ENCODE measurements around the gene IRF2. TPM values are rescaled to one million over a fixed set of nuclear protein-coding genes. Genes with fewer than 3 reads are reported as not detected.
"Not testable (repeated sequence)": the region's sequence is repeated elsewhere in the genome, so short reads cannot be mapped to it uniquely, and the experiment has no call there.

Gene IRF2
- polyA plus RNA-seq, 1 donor (not counting 4 experiments of a cell fraction or from before 2014, with no cell fraction given), result 23.8 TPM

DNA sequence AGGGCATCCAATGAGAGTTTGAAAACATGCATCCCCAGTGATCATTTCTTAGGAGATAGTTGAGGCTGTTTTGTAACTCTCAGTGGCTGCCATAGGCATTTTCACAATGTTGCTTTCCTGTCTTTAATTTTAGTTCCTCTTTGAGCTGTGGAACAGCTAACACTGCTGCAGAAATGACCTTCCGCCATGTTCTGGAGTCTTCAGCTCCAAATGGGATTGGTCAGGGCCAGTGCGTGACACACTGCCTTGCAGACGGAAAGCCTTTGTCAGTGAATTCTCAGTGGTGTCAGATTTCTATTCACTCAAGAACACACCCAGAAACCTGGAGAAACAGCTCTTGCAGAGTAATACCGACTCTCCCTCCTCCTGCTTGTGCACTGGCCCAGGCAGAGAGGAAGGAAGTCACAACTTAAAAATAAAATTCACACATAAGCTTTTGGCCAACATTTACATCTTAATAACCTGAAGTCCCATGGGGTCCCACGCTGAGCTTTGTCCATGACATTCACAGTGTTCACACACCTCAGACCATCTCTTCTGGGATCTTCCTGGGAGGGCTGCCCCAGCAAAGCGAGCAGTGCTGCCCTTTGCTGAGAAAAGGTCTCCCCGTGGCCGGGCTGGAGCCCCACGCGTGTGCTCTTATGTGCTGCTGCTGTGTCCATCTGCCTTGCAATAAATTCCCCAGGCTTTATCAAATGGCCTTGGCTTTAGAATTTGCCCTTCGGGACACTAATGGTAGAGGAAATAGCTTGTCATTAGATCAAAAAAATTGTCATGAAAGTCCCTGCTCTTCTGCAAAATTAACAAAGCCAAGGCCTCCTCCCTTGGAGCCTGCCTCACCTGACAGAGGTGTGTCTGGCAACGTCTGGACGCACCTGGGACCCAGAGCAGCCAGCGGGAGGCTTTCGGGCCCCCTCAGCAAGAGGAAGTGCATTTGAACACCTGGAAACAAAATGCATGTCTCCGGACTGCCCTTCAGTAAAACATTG is 126.8 kb downstream of the IRF2 start:
- Histone ChIP-seq H3K9me1 (ENCODE audit: control insufficient read depth, extremely low read depth, insufficient read depth, low read length) (no peaks in the 10 kb centered on the region), H3K27ac (ENCODE audit: control insufficient read depth, insufficient read depth, low read length) (peak overlapping the region; percentile 84), H3K4me2 (ENCODE audit: control insufficient read depth, extremely low read depth, insufficient read depth, low read depth, low read length) (peak overlapping the region; percentile 85), H3K36me3 (ENCODE audit: control insufficient read depth in 2 of 2, extremely low read depth in 1 of 2, insufficient read depth in 2 of 2, low read length in 2 of 2) (no peaks in the 10 kb centered on the region), H3K4me1 (ENCODE audit: control insufficient read depth, extremely low read depth, insufficient read depth, low read length) (peaks cover 28% of the 10 kb centered on the region), H3K9ac (ENCODE audit: control insufficient read depth, extremely low read depth, insufficient read depth, low read length) (peak overlapping the region; percentile 70), H3K9me3 (ENCODE audit: control insufficient read depth, low read depth, low read length) (no peaks in the 10 kb centered on the region), H4K20me1 (ENCODE audit: control insufficient read depth, extremely low read depth, insufficient read depth, low read length) (no peaks in the 10 kb centered on the region), H2AFZ (ENCODE audit: control insufficient read depth, low read length) (peak overlapping the region; percentile 81), H3K4me3 (ENCODE audit: control insufficient read depth in 2 of 3, extremely low read depth in 1 of 3, insufficient read depth in 2 of 3, low read depth in 1 of 3, low read length in 3 of 3) (peak overlapping the region in 2 of 3 experiments; percentile 34 to 37), H3K79me2 (ENCODE audit: control insufficient read depth, insufficient read depth, low read length) (no peaks in the 10 kb centered on the region), H3K27me3 (ENCODE audit: control insufficient read depth, extremely low read depth, insufficient read depth, low read length) (no peaks in the 10 kb centered on the region)
- peak; percentile 72 for DNase-seq (ENCODE audit: low read depth, low spot score)
- peak; percentile 73 for FAIRE-seq
- dilution Hi-C loops (cut with MboI; ENCODE audit: extremely low pct_ligation_motif_present, low sequenced_read_pairs), result no loop called here
- no peak for TF ChIP-seq EZH2 (IDR thresholded peaks at IDR 0.05; ENCODE audit: low read length)
- TF ChIP-seq, protein P1, sequence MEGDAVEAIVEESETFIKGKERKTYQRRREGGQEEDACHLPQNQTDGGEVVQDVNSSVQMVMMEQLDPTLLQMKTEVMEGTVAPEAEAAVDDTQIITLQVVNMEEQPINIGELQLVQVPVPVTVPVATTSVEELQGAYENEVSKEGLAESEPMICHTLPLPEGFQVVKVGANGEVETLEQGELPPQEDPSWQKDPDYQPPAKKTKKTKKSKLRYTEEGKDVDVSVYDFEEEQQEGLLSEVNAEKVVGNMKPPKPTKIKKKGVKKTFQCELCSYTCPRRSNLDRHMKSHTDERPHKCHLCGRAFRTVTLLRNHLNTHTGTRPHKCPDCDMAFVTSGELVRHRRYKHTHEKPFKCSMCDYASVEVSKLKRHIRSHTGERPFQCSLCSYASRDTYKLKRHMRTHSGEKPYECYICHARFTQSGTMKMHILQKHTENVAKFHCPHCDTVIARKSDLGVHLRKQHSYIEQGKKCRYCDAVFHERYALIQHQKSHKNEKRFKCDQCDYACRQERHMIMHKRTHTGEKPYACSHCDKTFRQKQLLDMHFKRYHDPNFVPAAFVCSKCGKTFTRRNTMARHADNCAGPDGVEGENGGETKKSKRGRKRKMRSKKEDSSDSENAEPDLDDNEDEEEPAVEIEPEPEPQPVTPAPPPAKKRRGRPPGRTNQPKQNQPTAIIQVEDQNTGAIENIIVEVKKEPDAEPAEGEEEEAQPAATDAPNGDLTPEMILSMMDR (optimal IDR thresholded peaks at IDR 0.05 in 1 of 3, IDR thresholded peaks at IDR 0.05 in 1 of 3, conservative IDR thresholded peaks at IDR 0.05 in 1 of 3; ENCODE audit: extremely low read depth in 1 of 3, insufficient read depth in 2 of 3, low read length in 3 of 3), result no peak

DNA sequence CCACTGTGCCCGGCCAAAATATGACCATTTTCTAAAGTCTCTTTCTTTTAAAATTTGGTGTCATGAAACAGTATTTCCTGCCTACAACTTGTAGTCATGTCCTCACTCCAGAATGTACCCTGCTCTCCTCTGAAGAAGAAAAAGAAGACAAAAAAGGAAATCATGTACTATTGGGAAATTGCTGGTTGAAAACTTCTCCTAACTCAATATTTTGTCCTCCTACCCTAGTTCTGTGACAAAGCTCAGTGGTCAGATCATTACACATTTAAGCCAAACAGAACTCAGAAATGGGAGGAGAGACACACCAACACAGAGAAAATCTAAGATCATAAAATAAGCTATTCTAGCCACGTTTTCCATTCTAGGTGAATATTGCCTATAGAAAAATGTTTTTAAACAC is 127.7 kb downstream of the IRF2 start:
- dilution Hi-C loops (cut with MboI; ENCODE audit: extremely low pct_ligation_motif_present, low sequenced_read_pairs), result no loop called here
- H3K27me3 ChIP-seq (ENCODE audit: control insufficient read depth, extremely low read depth, insufficient read depth, low read length), result no peaks in the 10 kb centered on the region
- TF ChIP-seq EZH2 (IDR thresholded peaks at IDR 0.05; ENCODE audit: low read length), result no peak
- TF ChIP-seq, protein P1 (optimal IDR thresholded peaks at IDR 0.05 in 1 of 3, IDR thresholded peaks at IDR 0.05 in 1 of 3, conservative IDR thresholded peaks at IDR 0.05 in 1 of 3; ENCODE audit: extremely low read depth in 1 of 3, insufficient read depth in 2 of 3, low read length in 3 of 3), result no peak
- no peaks in the 10 kb centered on the region for H3K36me3 ChIP-seq (ENCODE audit: control insufficient read depth in 2 of 2, extremely low read depth in 1 of 2, insufficient read depth in 2 of 2, low read length in 2 of 2)
- H3K79me2 ChIP-seq (ENCODE audit: control insufficient read depth, insufficient read depth, low read length), result no peaks in the 10 kb centered on the region
- H4K20me1 ChIP-seq (ENCODE audit: control insufficient read depth, extremely low read depth, insufficient read depth, low read length), result no peaks in the 10 kb centered on the region
- no peak for FAIRE-seq
- H2AFZ ChIP-seq (ENCODE audit: control insufficient read depth, low read length), result no peak overlapping the region
- H3K27ac ChIP-seq (ENCODE audit: control insufficient read depth, insufficient read depth, low read length), result no peak overlapping the region
- no peak for DNase-seq (ENCODE audit: low read depth, low spot score)
- no peak overlapping the region for H3K4me2 ChIP-seq (ENCODE audit: control insufficient read depth, extremely low read depth, insufficient read depth, low read depth, low read length)
- H3K9ac ChIP-seq (ENCODE audit: control insufficient read depth, extremely low read depth, insufficient read depth, low read length), result no peak overlapping the region
- H3K4me1 ChIP-seq (ENCODE audit: control insufficient read depth, extremely low read depth, insufficient read depth, low read length), result peaks cover 28% of the 10 kb centered on the region
- H3K4me3 ChIP-seq (ENCODE audit: control insufficient read depth in 2 of 3, extremely low read depth in 1 of 3, insufficient read depth in 2 of 3, low read depth in 1 of 3, low read length in 3 of 3), result no peak overlapping the region
- H3K9me3 ChIP-seq (ENCODE audit: control insufficient read depth, low read depth, low read length), result no peaks in the 10 kb centered on the region
- H3K9me1 ChIP-seq (ENCODE audit: control insufficient read depth, extremely low read depth, insufficient read depth, low read length), result no peaks in the 10 kb centered on the region

DNA sequence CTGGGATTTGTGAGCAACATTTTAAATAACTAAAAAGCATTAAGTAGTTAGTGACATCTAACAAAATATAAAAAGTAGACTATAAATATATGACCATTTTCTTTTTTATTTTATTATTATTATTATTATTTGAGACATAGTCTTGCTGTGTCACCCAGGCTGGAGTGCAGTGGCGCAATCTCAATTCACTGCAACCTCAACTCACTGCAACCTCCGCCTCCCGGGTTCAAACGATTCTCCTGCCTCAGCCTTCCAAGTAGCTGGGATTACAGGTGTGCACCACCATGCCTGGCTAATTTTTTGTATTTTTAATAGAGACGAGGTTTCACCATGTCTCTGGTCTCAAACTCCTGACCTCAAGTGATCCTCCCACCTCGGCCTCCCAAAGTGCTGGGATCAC is 128.1 kb downstream of the IRF2 start:
- H3K27me3 ChIP-seq (ENCODE audit: control insufficient read depth, extremely low read depth, insufficient read depth, low read length); H4K20me1 ChIP-seq (ENCODE audit: control insufficient read depth, extremely low read depth, insufficient read depth, low read length); H3K27ac ChIP-seq (ENCODE audit: control insufficient read depth, insufficient read depth, low read length); H3K9ac ChIP-seq (ENCODE audit: control insufficient read depth, extremely low read depth, insufficient read depth, low read length); H3K9me3 ChIP-seq (ENCODE audit: control insufficient read depth, low read depth, low read length); H3K9me1 ChIP-seq (ENCODE audit: control insufficient read depth, extremely low read depth, insufficient read depth, low read length); H2AFZ ChIP-seq (ENCODE audit: control insufficient read depth, low read length); H3K4me2 ChIP-seq (ENCODE audit: control insufficient read depth, extremely low read depth, insufficient read depth, low read depth, low read length); H3K79me2 ChIP-seq (ENCODE audit: control insufficient read depth, insufficient read depth, low read length); FAIRE-seq; H3K36me3 ChIP-seq (ENCODE audit: control insufficient read depth in 2 of 2, extremely low read depth in 1 of 2, insufficient read depth in 2 of 2, low read length in 2 of 2); DNase-seq (ENCODE audit: low read depth, low spot score); H3K4me3 ChIP-seq (ENCODE audit: control insufficient read depth in 2 of 3, extremely low read depth in 1 of 3, insufficient read depth in 2 of 3, low read depth in 1 of 3, low read length in 3 of 3); dilution Hi-C loops (cut with MboI; ENCODE audit: extremely low pct_ligation_motif_present, low sequenced_read_pairs): not testable (repeated sequence)
- H3K4me1 ChIP-seq (ENCODE audit: control insufficient read depth, extremely low read depth, insufficient read depth, low read length), result peaks cover 28% of the 10 kb centered on the region
